Karpas-422 (cell line): ENCODE data around the gene CRKL. TPM values are rescaled to one million over a fixed set of nuclear protein-coding genes. Genes with fewer than 3 reads are reported as not detected.

Source experiments
- DNase-seq: peaks from one replicate; pipeline ENCODE4 v3.0.0-alpha.2; 2015
- H2AFZ ChIP-seq: fragments of 200-600 bp; sonication (generic); 2 replicates; pipeline ENCODE4 v1.6.1; 2014; ENCODE audit warnings: antibody characterized with exemption, low read length, mixed read lengths
- H3K27ac ChIP-seq: fragments of 200-600 bp; sonication (generic); 2 replicates; pipeline ENCODE4 v1.5.1; 2014; ENCODE audit warnings: mild to moderate bottlenecking, low read length, moderate library complexity
- H3K27me3 ChIP-seq: fragments of 200-600 bp; sonication (generic); 2 replicates; pipeline ENCODE4 v1.6.1; 2014; ENCODE audit warnings: low read length, mixed read lengths
- H3K36me3 ChIP-seq: fragments of 200-600 bp; sonication (generic); 2 replicates; pipeline ENCODE4 v1.6.1; 2014; ENCODE audit warnings: low read length, mixed read lengths; ENCODE audit not compliant: insufficient read depth
- H3K4me1 ChIP-seq: fragments of 200-600 bp; sonication (generic); 2 replicates; pipeline ENCODE4 v1.6.1; 2014; ENCODE audit warnings: mild to moderate bottlenecking, low read length, mixed read lengths
- H3K4me2 ChIP-seq: fragments of 200-600 bp; sonication (generic); 2 replicates; pipeline ENCODE4 v1.6.1; 2014; ENCODE audit warnings: low read length, low read depth, mild to moderate bottlenecking; ENCODE audit not compliant: poor library complexity, severe bottlenecking
- H3K4me3 ChIP-seq: fragments of 200-600 bp; sonication (generic); 2 replicates; pipeline ENCODE4 v1.5.1; 2014; ENCODE audit warnings: mild to moderate bottlenecking, antibody characterized with exemption, low read length, mixed read lengths
- H3K79me2 ChIP-seq: fragments of 200-600 bp; sonication (generic); 2 replicates; pipeline ENCODE4 v1.6.1; 2014; ENCODE audit warnings: mild to moderate bottlenecking, low read length, mixed read lengths
- H3K9ac ChIP-seq: fragments of 200-600 bp; sonication (generic); 2 replicates; pipeline ENCODE4 v1.6.0; 2014; ENCODE audit warnings: low read length
- H3K9me2 ChIP-seq: fragments of 200-600 bp; sonication (generic), shearing (Covaris generic); replicated peaks from 2 replicates; pipeline ENCODE4 v1.6.0; 2014; ENCODE audit warnings: mild to moderate bottlenecking, low read length, moderate library complexity; ENCODE audit not compliant: insufficient read depth
- H3K9me3 ChIP-seq: fragments of 300-700, 200-600 bp; sonication (generic); 2 replicates; pipeline ENCODE4 v1.6.1; 2014; ENCODE audit warnings: low read length, mixed read lengths
- H4K20me1 ChIP-seq: fragments of 200-600 bp; sonication (generic); 2 replicates; pipeline ENCODE4 v1.6.1; 2014; ENCODE audit warnings: mild to moderate bottlenecking, antibody characterized with exemption, low read length, low read depth; ENCODE audit not compliant: insufficient read depth
- total RNA-seq: library from RNA; depleted of rRNA; stranded (reverse); fragments of >200 nt; shearing (Covaris generic); gene quantifications from 2 replicates; pipeline ENCODE4 v1.2.3, GENCODE V29; 2014; ENCODE audit warnings: low replicate concordance

CRKL gene
- total RNA-seq, 1 experiment from 2014 or later, result 58.4 TPM

GRCh38 chr22:20948450-20948849 lies 31.2 kb downstream of the CRKL start:
- no peaks in the 10 kb centered on the region for H3K27me3 ChIP-seq
- H3K27ac ChIP-seq, result no peak overlapping the region
- peaks cover 43% of the 10 kb centered on the region; the same call in 1 of the 2 replicates for H3K36me3 ChIP-seq
- H3K4me3 ChIP-seq, result no peak overlapping the region
- no peak overlapping the region for H3K4me2 ChIP-seq
- H3K9me3 ChIP-seq, result no peaks in the 10 kb centered on the region
- no peaks in the 10 kb centered on the region for H3K9me2 ChIP-seq
- H2AFZ ChIP-seq, result no peak overlapping the region
- no peak for DNase-seq
- peaks cover 69% of the 10 kb centered on the region for H4K20me1 ChIP-seq
- H3K4me1 ChIP-seq, result no peaks in the 10 kb centered on the region
- H3K9ac ChIP-seq, result no peak overlapping the region
- H3K79me2 ChIP-seq, result peaks cover 71% of the 10 kb centered on the region

- H3K27ac ChIP-seq, result no peak overlapping the region
- no peak overlapping the region for H3K9ac ChIP-seq
- no peaks in the 10 kb centered on the region for H3K9me3 ChIP-seq
- H3K4me1 ChIP-seq, result no peaks in the 10 kb centered on the region
- peaks cover 65% of the 10 kb centered on the region for H3K79me2 ChIP-seq
- H3K4me3 ChIP-seq, result no peak overlapping the region
- H3K27me3 ChIP-seq, result no peaks in the 10 kb centered on the region
- H2AFZ ChIP-seq, result no peak overlapping the region
- DNase-seq, result no peak
- no peak overlapping the region for H3K4me2 ChIP-seq
- H3K36me3 ChIP-seq, result peaks cover 46% of the 10 kb centered on the region; the same call in 1 of the 2 replicates
- peaks cover 65% of the 10 kb centered on the region for H4K20me1 ChIP-seq
- no peaks in the 10 kb centered on the region for H3K9me2 ChIP-seq
Observed at GRCh38 chr22:20948989-20949388, 31.8 kb downstream of the CRKL start.

- Histone ChIP-seq H3K79me2 (peaks cover 58% of the 10 kb centered on the region), H3K9me3 (no peaks in the 10 kb centered on the region), H3K9me2 (no peaks in the 10 kb centered on the region), H3K9ac (no peak overlapping the region), H3K27me3 (no peaks in the 10 kb centered on the region), H4K20me1 (peaks cover 66% of the 10 kb centered on the region), H3K36me3 (peaks cover 46% of the 10 kb centered on the region; the same call in 1 of the 2 replicates), H3K4me2 (no peak overlapping the region), H3K4me3 (no peak overlapping the region), H2AFZ (no peak overlapping the region), H3K4me1 (no peaks in the 10 kb centered on the region), H3K27ac (no peak overlapping the region)
- DNase-seq, result no peak
Observed at GRCh38 chr22:20949698-20950183, 32.5 kb downstream of the CRKL start.

- Histone ChIP-seq H4K20me1 (peaks cover 55% of the 10 kb centered on the region), H3K4me2 (no peak overlapping the region), H3K4me1 (no peaks in the 10 kb centered on the region), H3K9me3 (no peaks in the 10 kb centered on the region), H3K4me3 (no peak overlapping the region), H3K9ac (no peak overlapping the region), H2AFZ (no peak overlapping the region), H3K27me3 (no peaks in the 10 kb centered on the region), H3K27ac (no peak overlapping the region), H3K36me3 (peaks cover 40% of the 10 kb centered on the region; the same call in 1 of the 2 replicates), H3K9me2 (no peaks in the 10 kb centered on the region), H3K79me2 (peaks cover 42% of the 10 kb centered on the region)
- DNase-seq, result no peak
Observed at GRCh38 chr22:20951151-20951931, 34.1 kb downstream of the CRKL start.

- peaks cover 36% of the 10 kb centered on the region for H3K79me2 ChIP-seq
- H4K20me1 ChIP-seq, result peaks cover 56% of the 10 kb centered on the region
- H3K4me1 ChIP-seq, result no peaks in the 10 kb centered on the region
- no peak overlapping the region for H3K4me3 ChIP-seq
- no peak overlapping the region for H3K27ac ChIP-seq
- H3K27me3 ChIP-seq, result no peaks in the 10 kb centered on the region
- H2AFZ ChIP-seq, result no peak overlapping the region
- no peaks in the 10 kb centered on the region for H3K9me2 ChIP-seq
- no peak for DNase-seq
- no peak overlapping the region for H3K9ac ChIP-seq
- H3K4me2 ChIP-seq, result no peak overlapping the region
- no peaks in the 10 kb centered on the region for H3K9me3 ChIP-seq
- peaks cover 40% of the 10 kb centered on the region; the same call in 1 of the 2 replicates for H3K36me3 ChIP-seq
Observed at GRCh38 chr22:20951932-20952380, 34.7 kb downstream of the CRKL start.

GRCh38 chr22:20952544-20953341 lies 35.5 kb downstream of the CRKL start:
- no peak for DNase-seq
- H3K27me3 ChIP-seq, result no peaks in the 10 kb centered on the region
- H3K27ac ChIP-seq, result no peak overlapping the region
- H3K9me2 ChIP-seq, result no peaks in the 10 kb centered on the region
- H3K79me2 ChIP-seq, result peaks cover 30% of the 10 kb centered on the region
- peaks cover 56% of the 10 kb centered on the region for H4K20me1 ChIP-seq
- H3K4me3 ChIP-seq, result no peak overlapping the region
- H3K4me1 ChIP-seq, result peaks cover under 1% of the 10 kb centered on the region; the same call in 1 of the 2 replicates
- no peak overlapping the region for H3K9ac ChIP-seq
- H3K9me3 ChIP-seq, result no peaks in the 10 kb centered on the region
- no peak overlapping the region for H3K4me2 ChIP-seq
- peaks cover 40% of the 10 kb centered on the region; the same call in 1 of the 2 replicates for H3K36me3 ChIP-seq
- H2AFZ ChIP-seq, result no peak overlapping the region

GRCh38 chr22:20953342-20953608 lies 36.1 kb downstream of the CRKL start:
- Histone ChIP-seq H3K79me2 (peaks cover 25% of the 10 kb centered on the region), H3K4me3 (no peak overlapping the region), H3K27ac (no peak overlapping the region), H3K4me1 (peaks cover 2% of the 10 kb centered on the region; the same call in 1 of the 2 replicates), H4K20me1 (peaks cover 54% of the 10 kb centered on the region), H3K9me2 (no peaks in the 10 kb centered on the region), H2AFZ (no peak overlapping the region), H3K36me3 (peaks cover 39% of the 10 kb centered on the region; the same call in 1 of the 2 replicates), H3K9me3 (no peaks in the 10 kb centered on the region), H3K27me3 (no peaks in the 10 kb centered on the region), H3K4me2 (no peak overlapping the region), H3K9ac (no peak overlapping the region)
- DNase-seq, result no peak
